Measurements from ENCODE around the gene MYO5B.

DNA sequence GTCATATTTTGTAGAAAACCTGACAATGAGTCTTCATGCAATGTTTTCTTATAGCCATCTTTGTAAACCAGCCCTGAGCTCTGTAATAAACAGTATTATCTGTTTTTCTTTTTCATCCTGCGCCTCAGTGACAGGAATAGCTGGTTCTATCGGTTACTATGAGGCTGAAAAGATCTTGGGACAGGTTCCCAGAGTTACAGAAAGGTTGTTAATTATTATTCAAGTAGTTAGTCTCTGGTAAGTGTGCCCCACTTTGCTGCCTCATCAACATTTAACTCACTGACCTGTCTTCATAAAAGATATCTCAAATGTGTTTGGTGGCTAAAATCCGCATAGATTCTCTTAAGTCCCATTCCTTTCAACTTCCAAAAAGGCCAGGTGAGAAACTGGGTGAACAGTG, 400.2 kb downstream of the MYO5B start:
- TF ChIP-seq, protein P1, sequence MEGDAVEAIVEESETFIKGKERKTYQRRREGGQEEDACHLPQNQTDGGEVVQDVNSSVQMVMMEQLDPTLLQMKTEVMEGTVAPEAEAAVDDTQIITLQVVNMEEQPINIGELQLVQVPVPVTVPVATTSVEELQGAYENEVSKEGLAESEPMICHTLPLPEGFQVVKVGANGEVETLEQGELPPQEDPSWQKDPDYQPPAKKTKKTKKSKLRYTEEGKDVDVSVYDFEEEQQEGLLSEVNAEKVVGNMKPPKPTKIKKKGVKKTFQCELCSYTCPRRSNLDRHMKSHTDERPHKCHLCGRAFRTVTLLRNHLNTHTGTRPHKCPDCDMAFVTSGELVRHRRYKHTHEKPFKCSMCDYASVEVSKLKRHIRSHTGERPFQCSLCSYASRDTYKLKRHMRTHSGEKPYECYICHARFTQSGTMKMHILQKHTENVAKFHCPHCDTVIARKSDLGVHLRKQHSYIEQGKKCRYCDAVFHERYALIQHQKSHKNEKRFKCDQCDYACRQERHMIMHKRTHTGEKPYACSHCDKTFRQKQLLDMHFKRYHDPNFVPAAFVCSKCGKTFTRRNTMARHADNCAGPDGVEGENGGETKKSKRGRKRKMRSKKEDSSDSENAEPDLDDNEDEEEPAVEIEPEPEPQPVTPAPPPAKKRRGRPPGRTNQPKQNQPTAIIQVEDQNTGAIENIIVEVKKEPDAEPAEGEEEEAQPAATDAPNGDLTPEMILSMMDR (IDR thresholded peaks at IDR 0.05; ENCODE audit: low read depth, low read length, poor library complexity, severe bottlenecking): no peak
- TF ChIP-seq EZH2phosphoT487 (IDR thresholded peaks at IDR 0.05; ENCODE audit: borderline replicate concordance, low read length): no peak

Data from DOHH2 (cell line).